Hepatocyte (in vitro differentiated cells): Measurements from ENCODE around the gene CYB561D1. TPM values are rescaled to one million over a fixed set of nuclear protein-coding genes. Genes with fewer than 3 reads are reported as not detected.

Source experiments
- DNase-seq: peaks from one replicate; pipeline ENCODE4 v3.0.0-alpha.2; 2016; ENCODE audit warnings: low spot score
- H2AFZ ChIP-seq: fragments of 200-600 bp; sonication (generic); 2 replicates; pipeline ENCODE4 v1.6.0; 2016; ENCODE audit warnings: antibody characterized with exemption, mild to moderate bottlenecking
- H3K27ac ChIP-seq: fragments of 200-600 bp; sonication (generic); 2 replicates; pipeline ENCODE4 v1.5.1; 2016; ENCODE audit warnings: mild to moderate bottlenecking
- H3K27me3 ChIP-seq: fragments of 200-600 bp; sonication (generic); 2 replicates; pipeline ENCODE4 v1.6.1; 2016
- H3K36me3 ChIP-seq: fragments of 200-600 bp; sonication (generic); replicated peaks from 2 replicates; pipeline ENCODE4 v1.5.1; 2016; ENCODE audit warnings: low read depth; ENCODE audit not compliant: insufficient read depth
- H3K4me1 ChIP-seq: fragments of 200-600 bp; sonication (generic); 2 replicates; pipeline ENCODE4 v1.5.1; 2016; ENCODE audit warnings: mild to moderate bottlenecking, moderate library complexity; ENCODE audit not compliant: insufficient read depth
- H3K4me2 ChIP-seq: fragments of 200-600 bp; sonication (generic); 2 replicates; pipeline ENCODE4 v1.6.0; 2016
- H3K4me3 ChIP-seq: fragments of 200-600 bp; sonication (generic); 2 replicates; pipeline ENCODE4 v1.5.1; 2016; ENCODE audit warnings: mild to moderate bottlenecking
- H3K79me2 ChIP-seq: fragments of 200-600 bp; sonication (generic); 2 replicates; pipeline ENCODE4 v1.6.0; 2017; ENCODE audit warnings: mild to moderate bottlenecking
- H3K9me2 ChIP-seq: fragments of 200-600 bp; sonication (generic); replicated peaks from 2 replicates; pipeline ENCODE4 v1.6.0; 2017; ENCODE audit warnings: mild to moderate bottlenecking; ENCODE audit not compliant: insufficient read depth
- H3K9me3 ChIP-seq: fragments of 200-600 bp; sonication (generic); 2 replicates; pipeline ENCODE4 v1.5.1; 2016; ENCODE audit warnings: low read depth, mild to moderate bottlenecking
- H4K20me1 ChIP-seq: fragments of 200-600 bp; sonication (generic); 2 replicates; pipeline ENCODE4 v1.6.0; 2016; ENCODE audit warnings: mild to moderate bottlenecking; ENCODE audit not compliant: insufficient read depth, poor library complexity, severe bottlenecking
- EZH2 ChIP-seq: fragments of 200-600 bp; sonication (generic); IDR thresholded peaks from 2 replicates; pipeline ENCODE4 v1.6.1; 2016; ENCODE audit warnings: antibody characterized with exemption, mild to moderate bottlenecking, borderline replicate concordance
- EZH2phosphoT487 ChIP-seq: fragments of 200-600 bp; sonication (generic); IDR thresholded peaks from one replicate; pipeline ENCODE4 v1.6.1; 2018; ENCODE audit warnings: antibody characterized with exemption, mild to moderate bottlenecking, low read depth, moderate library complexity; ENCODE audit not compliant: unreplicated experiment, severe bottlenecking
- WGBS: methylation state at CpG from one replicate; pipeline ENCODE4 v1.1.6; 2016; ENCODE audit warnings: low lambda C conversion rate; ENCODE audit errors: missing lambda C conversion rate; 5-methylcytosine and 5-hydroxymethylcytosine counted together
- polyA plus RNA-seq: library from polyadenylated mRNA; unstranded; fragments of >200 nt; fragmentation: Nextera tagmentation; extraction: Ambion mirVana; gene quantifications from 2 replicates; pipeline ENCODE4 v1.2.1, GENCODE V29; 2016
- total RNA-seq: library from RNA; depleted of rRNA; stranded (reverse); fragments of >200 nt; gene quantifications from 2 replicates; pipeline ENCODE4 v1.2.3, GENCODE V29; 2014
- TF ChIP-seq, protein P1 (sequence below): fragments of 200-600 bp; sonication (generic); IDR thresholded peaks from 2 replicates; pipeline ENCODE4 v1.5.1; 2016; ENCODE audit warnings: antibody characterized with exemption, mild to moderate bottlenecking; ENCODE audit not compliant: poor library complexity

CYB561D1 gene
- total and polyA plus RNA-seq, 2 experiments from 2014 or later, result 4.8 to 6.5 TPM

DNA sequence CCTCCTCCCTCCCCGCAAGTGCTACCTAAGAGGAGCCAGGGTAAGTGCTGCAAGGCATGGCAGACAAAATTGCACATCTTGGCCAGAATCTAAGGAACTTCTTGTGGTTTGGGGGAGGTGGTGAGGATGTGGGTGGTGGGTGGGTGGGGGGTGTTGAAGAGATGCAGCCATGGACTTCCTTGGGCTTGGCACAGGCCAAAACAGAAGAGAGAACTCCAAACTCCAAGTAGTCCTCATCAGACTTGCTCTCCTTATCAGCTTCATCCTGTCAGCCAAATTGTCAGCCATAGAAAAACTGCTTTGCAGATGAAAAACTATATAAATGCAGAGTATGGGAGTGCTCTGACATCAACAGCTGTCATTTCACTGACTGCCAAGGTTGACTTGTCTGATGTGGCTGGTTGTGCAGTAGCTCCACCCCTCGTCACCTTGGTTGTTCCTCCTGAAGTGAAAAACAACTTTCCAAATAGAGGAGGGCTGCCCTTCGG lies 8.5 kb downstream of the CYB561D1 start:
- TF ChIP-seq, protein P1, sequence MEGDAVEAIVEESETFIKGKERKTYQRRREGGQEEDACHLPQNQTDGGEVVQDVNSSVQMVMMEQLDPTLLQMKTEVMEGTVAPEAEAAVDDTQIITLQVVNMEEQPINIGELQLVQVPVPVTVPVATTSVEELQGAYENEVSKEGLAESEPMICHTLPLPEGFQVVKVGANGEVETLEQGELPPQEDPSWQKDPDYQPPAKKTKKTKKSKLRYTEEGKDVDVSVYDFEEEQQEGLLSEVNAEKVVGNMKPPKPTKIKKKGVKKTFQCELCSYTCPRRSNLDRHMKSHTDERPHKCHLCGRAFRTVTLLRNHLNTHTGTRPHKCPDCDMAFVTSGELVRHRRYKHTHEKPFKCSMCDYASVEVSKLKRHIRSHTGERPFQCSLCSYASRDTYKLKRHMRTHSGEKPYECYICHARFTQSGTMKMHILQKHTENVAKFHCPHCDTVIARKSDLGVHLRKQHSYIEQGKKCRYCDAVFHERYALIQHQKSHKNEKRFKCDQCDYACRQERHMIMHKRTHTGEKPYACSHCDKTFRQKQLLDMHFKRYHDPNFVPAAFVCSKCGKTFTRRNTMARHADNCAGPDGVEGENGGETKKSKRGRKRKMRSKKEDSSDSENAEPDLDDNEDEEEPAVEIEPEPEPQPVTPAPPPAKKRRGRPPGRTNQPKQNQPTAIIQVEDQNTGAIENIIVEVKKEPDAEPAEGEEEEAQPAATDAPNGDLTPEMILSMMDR, result no peak
- TF ChIP-seq EZH2phosphoT487 (no peak), EZH2 (no peak)
- H3K36me3 ChIP-seq, result no peaks in the 10 kb centered on the region
- no peak overlapping the region for H2AFZ ChIP-seq
- H3K27me3 ChIP-seq, result no peaks in the 10 kb centered on the region
- no peaks in the 10 kb centered on the region for H3K9me2 ChIP-seq
- no peak overlapping the region for H3K27ac ChIP-seq
- H3K4me2 ChIP-seq, result no peak overlapping the region
- no peaks in the 10 kb centered on the region for H3K4me1 ChIP-seq
- no peak for DNase-seq
- peaks cover under 1% of the 10 kb centered on the region for H3K79me2 ChIP-seq
- no peaks in the 10 kb centered on the region for H4K20me1 ChIP-seq
- no peak overlapping the region for H3K4me3 ChIP-seq
- 95% methylated on average over 3 of the region's 3 CpGs for WGBS
- no peaks in the 10 kb centered on the region for H3K9me3 ChIP-seq

DNA sequence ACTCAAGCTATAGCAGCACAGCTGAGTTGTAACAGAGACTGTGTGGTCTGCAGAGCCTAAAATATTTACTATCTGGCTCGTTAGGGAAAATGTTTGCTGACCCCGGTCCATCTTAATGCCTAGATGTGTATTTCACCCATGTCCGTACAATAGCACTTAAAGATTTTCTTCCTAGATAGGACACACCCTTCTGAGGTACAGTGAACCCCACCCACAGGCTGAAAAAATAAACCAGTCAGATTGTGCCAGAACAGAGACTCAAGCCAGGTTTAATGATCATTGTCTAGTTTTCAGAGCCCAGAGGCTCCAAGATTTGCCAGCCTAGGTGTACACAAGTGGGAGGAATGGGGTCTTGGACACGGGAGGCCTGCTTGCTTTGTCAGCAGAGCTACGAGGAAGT lies 10.0 kb downstream of the CYB561D1 start:
- Histone ChIP-seq H3K9me3 (no peaks in the 10 kb centered on the region), H3K27ac (no peak overlapping the region), H3K9me2 (no peaks in the 10 kb centered on the region), H3K36me3 (no peaks in the 10 kb centered on the region), H3K4me1 (no peaks in the 10 kb centered on the region), H3K79me2 (no peaks in the 10 kb centered on the region), H4K20me1 (no peaks in the 10 kb centered on the region), H2AFZ (no peak overlapping the region), H3K27me3 (no peaks in the 10 kb centered on the region), H3K4me2 (no peak overlapping the region), H3K4me3 (no peak overlapping the region)
- TF ChIP-seq EZH2phosphoT487, result no peak
- no peak for TF ChIP-seq EZH2
- TF ChIP-seq, protein P1, result no peak
- DNase-seq, result no peak
- WGBS, result 65% methylated on average over 5 of the region's 5 CpGs

DNA sequence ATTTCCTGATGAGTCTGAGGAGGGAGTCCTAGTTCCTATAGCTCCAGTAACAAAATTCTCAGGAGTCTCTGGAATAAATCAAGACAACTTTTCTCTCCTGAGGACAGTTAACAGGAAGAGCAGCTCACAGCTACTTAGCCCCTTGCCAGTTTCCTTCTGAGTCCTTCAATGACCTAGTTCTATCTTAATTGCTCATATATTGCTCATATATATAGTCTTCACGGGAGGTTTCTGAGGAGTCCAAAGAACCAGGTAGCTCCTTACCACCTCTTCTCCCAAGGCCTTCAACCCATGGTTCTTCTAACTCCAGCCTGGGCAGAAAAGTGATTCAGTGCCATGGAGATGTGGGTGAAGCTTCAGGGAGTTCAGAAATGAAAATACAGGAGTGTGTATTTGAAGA lies 11.1 kb downstream of the CYB561D1 start:
- Histone ChIP-seq H3K27ac (no peak overlapping the region), H2AFZ (no peak overlapping the region), H3K9me2 (no peaks in the 10 kb centered on the region), H3K79me2 (no peaks in the 10 kb centered on the region), H3K4me3 (no peak overlapping the region), H3K27me3 (no peaks in the 10 kb centered on the region), H3K36me3 (no peaks in the 10 kb centered on the region), H3K4me1 (peaks cover 1% of the 10 kb centered on the region), H3K4me2 (no peak overlapping the region), H3K9me3 (no peaks in the 10 kb centered on the region), H4K20me1 (no peaks in the 10 kb centered on the region)
- DNase-seq, result no peak
- 95% methylated on average over 1 of the region's 1 CpG for WGBS
- no peak for TF ChIP-seq EZH2
- TF ChIP-seq, protein P1, result no peak
- TF ChIP-seq EZH2phosphoT487, result no peak
